Measurements from ENCODE around the gene QTRT2.

The QTRT2 gene

DNA sequence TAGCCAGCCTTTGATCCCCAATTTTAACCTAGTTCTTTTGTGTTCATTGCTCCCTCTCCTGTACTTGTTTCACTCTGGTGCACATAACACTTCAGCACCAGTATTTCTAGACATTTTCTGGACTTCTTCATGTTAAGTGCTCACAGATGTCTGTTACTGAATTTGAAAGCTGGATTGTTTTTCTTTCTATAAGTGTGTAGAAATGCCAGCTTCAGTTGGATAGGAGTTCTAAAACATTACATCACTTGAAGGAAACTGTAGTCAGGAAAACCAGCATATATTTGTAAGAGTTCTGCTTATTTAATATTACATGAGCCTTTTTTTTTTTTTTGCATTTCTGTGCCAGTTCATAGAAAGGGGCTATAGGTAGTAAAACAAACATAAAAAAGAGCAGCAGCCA is 21.6 kb downstream of the QTRT2 start:
- no peak for DNase-seq (ENCODE audit: low read depth in 2 of 2)

GRCh38 chr3:114079761-114080160 is 23.2 kb downstream of the QTRT2 start:
- DNase-seq (ENCODE audit: low read depth in 2 of 2): no peak

DNA sequence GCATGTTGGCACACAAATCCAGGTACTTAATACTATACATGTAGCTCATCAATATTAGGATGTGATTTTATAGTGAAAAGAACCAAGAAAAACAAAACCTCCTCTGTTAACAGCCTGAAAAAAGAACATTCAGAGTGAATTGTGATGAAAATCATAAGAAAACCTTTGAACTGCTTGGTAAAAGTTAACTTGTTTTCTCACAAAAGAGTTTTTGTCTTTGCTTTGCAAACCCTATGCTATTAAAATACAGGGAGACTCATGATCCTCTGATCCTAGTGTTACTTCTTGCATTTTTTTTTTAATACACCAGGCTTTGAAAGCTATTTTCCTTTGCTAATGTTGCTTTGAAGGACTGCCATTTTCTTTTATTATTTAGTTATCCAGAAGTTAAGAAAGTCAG is 23.7 kb downstream of the QTRT2 start:
- no peak for DNase-seq (ENCODE audit: low read depth in 2 of 2)

DNA sequence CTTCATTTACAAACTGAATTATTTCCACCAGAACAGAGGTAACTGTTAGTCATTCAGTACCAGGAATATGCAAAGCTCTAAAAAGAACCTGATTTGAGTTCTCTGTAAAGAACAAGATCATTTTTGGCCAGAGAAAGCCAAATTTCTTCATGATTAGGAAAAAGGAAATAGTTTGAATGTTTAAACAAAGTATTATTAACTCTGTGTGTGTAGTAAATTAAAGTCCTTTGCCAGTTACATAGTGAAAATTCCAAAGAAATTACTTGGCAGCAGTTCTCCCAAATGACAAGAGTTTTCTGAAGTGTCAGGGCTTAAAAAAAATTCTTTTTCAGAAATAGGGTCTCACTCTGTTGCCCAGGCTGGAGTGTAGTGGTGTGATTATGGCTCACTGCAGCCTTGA is 24.5 kb downstream of the QTRT2 start:
- no peak for DNase-seq (ENCODE audit: low read depth in 2 of 2)

- no peak for DNase-seq (ENCODE audit: low read depth in 2 of 2)
Measured at GRCh38 chr3:114083112-114083511, 26.6 kb downstream of the QTRT2 start.

- DNase-seq (ENCODE audit: low read depth in 2 of 2): no peak
Measured at GRCh38 chr3:114086356-114086755, 29.8 kb downstream of the QTRT2 start.

DNA sequence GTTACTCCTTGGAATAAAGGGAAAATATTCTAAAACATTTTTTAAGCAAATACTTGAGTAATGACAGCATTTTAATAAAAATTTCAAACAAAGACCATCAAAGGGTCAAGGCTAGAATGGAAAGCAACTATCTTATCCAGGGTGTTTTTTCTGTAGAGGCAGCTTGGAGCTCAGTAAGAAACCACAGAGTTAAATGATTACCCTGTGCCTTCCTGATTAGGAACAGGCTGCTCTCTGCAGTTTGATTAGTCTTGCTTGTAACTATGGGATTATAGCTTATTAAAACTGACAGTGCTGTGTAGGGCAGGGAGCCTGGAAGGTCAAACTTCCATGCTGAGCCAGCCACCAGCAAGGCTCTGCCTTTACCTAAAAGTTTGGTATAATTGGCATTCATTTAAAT is 33.1 kb downstream of the QTRT2 start:
- DNase-seq (ENCODE audit: low read depth in 2 of 2): no peak

- no peak for DNase-seq (ENCODE audit: low read depth in 2 of 2)
Measured at GRCh38 chr3:114092151-114093015, 35.8 kb downstream of the QTRT2 start.

DNA sequence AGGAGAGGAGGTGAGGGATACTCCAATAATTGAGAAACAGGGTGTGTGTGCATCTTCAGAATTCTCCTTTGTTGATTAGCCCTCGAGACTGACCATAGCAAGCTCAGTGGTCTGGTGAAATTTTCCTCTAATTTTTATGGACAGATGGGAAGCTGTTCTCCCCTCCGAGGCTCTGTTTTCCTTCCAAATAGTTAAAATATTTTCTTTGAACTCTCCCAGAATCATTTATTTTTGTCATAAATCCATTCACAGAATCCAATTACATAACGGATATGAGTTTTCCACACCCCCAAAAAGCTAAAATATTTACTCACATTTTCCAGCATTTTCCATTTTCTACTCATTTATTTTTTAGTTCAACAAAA is 36.5 kb downstream of the QTRT2 start:
- no peak for DNase-seq (ENCODE audit: low read depth in 2 of 2)

- no peak for DNase-seq (ENCODE audit: low read depth in 2 of 2)
Measured at GRCh38 chr3:114093596-114093995, 37.1 kb downstream of the QTRT2 start.

DNA sequence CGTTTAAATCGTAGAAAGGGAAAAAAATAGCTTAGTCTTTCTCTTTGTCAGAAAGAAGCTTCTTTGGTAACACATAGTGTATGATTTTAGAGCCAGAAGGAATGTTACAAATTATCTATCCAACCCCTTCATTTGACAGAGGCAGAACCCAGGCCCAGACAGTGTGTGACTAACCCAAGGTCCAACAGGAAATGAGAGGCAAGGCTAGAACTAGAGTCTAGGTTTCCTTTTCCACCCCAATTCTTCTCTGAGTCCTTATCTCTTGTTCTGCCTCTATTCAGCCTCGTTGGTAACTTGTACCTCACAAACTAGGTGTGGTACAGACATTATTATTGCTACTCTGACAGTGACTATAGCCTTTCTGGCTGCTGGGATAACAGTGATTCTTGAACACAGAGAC is 39.3 kb downstream of the QTRT2 start:
- no peak for DNase-seq (ENCODE audit: low read depth in 2 of 2)

GRCh38 chr3:114101101-114101500 is 44.6 kb downstream of the QTRT2 start:
- no peak for DNase-seq (ENCODE audit: low read depth in 2 of 2)

GRCh38 chr3:114103181-114103580 is 46.6 kb downstream of the QTRT2 start:
- no peak for DNase-seq (ENCODE audit: low read depth in 2 of 2)

DNA sequence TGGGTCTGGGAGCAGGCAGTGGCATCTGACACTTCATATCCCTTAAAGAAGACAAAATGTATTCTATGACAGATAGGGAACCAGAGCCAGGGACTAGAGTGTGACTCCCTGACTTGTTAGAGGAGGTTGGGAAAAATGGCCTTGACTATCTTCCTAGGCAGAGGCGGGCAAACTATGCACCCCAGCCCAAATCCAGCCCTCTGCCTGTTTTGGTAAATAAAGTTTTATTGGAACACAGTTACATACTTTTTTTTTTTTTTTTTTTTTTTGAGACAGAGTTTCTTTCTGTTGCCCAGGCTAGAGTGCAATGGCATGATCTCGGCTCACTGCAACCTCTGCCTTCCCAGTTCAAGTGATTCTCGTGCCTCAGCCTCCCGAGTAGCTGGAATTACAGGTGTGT is 47.3 kb downstream of the QTRT2 start:
- no peak for DNase-seq (ENCODE audit: low read depth in 2 of 2)

DNA sequence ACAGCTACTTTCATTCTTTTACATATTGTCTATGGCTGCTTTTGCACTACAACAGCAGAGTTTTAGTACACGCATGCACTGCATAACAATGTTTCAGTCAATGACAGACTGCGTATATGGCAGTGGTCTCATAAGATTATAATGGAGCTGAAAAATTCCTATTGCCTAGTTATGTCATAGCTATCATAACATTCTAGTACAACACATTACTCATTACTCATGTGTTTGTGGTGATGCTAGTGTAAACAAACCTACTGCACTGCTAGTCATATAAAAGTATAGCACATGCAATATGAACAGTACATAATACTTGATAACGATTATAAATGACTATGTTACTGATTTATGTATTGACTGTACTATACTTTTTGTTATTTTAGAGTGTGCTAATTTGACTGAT is 47.9 kb downstream of the QTRT2 start:
- DNase-seq (ENCODE audit: low read depth in 2 of 2): no peak

GRCh38 chr3:114108137-114108536 is 51.6 kb downstream of the QTRT2 start:
- DNase-seq (ENCODE audit: low read depth in 2 of 2): no peak

GRCh38 chr3:114110439-114110838 is 53.9 kb downstream of the QTRT2 start:
- DNase-seq (ENCODE audit: low read depth in 2 of 2): no peak

GRCh38 chr3:114111060-114111770 is 54.7 kb downstream of the QTRT2 start:
- no peak for DNase-seq (ENCODE audit: low read depth in 2 of 2)

DNA sequence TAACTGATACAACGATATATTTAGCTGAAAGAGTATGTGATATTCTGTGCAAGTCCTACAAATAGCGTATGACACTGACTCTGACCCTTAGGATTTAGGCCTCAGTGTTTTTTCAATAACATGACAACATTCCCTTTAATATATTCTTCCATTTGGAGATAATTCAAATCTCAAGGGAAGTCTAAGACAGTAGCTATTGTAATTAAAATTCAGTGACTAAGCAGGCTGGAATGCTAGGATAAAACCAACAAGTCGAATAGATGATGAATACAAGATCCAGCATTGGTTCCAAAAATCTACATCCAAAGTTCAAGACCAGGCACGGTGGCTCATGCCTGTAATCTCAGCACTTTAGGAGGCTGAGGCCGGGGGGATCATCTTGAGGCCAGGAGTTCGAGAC is 56.2 kb downstream of the QTRT2 start:
- DNase-seq (ENCODE audit: low read depth in 2 of 2): no peak

GRCh38 chr3:114114719-114115118 is 58.2 kb downstream of the QTRT2 start:
- DNase-seq (ENCODE audit: low read depth in 2 of 2): no peak

DNA sequence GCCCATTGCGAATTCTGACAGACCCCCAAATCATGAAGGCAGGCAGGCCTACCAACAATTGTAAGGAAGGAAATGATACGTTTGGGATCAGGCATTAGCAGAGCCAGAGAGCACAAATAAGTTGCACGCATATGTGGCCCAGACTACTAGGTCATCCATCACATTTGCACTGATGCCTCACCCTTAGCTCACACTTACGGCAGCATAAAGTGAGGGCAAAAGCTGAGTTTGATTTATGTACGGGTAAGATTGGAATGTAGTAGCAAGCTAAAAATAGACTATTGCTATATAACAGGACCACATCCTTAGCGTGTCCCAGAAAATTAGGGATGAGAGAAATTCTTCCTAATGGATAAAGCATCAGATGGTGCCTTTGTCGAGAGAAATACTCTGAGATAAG is 58.6 kb downstream of the QTRT2 start:
- DNase-seq (ENCODE audit: low read depth in 2 of 2): no peak

- no peak for DNase-seq (ENCODE audit: low read depth in 2 of 2)
Measured at GRCh38 chr3:114119776-114120175, 63.2 kb downstream of the QTRT2 start.

GRCh38 chr3:114120211-114120610 is 63.7 kb downstream of the QTRT2 start:
- no peak for DNase-seq (ENCODE audit: low read depth in 2 of 2)
